CD1c-positive myeloid dendritic cell (primary cell): ENCODE measurements around the gene C11orf87.

Source experiments
- DNase-seq: peaks from one replicate; pipeline ENCODE4 v3.0.0-alpha.2; 2016; ENCODE audit errors: extremely low spot score

The C11orf87 gene

DNA sequence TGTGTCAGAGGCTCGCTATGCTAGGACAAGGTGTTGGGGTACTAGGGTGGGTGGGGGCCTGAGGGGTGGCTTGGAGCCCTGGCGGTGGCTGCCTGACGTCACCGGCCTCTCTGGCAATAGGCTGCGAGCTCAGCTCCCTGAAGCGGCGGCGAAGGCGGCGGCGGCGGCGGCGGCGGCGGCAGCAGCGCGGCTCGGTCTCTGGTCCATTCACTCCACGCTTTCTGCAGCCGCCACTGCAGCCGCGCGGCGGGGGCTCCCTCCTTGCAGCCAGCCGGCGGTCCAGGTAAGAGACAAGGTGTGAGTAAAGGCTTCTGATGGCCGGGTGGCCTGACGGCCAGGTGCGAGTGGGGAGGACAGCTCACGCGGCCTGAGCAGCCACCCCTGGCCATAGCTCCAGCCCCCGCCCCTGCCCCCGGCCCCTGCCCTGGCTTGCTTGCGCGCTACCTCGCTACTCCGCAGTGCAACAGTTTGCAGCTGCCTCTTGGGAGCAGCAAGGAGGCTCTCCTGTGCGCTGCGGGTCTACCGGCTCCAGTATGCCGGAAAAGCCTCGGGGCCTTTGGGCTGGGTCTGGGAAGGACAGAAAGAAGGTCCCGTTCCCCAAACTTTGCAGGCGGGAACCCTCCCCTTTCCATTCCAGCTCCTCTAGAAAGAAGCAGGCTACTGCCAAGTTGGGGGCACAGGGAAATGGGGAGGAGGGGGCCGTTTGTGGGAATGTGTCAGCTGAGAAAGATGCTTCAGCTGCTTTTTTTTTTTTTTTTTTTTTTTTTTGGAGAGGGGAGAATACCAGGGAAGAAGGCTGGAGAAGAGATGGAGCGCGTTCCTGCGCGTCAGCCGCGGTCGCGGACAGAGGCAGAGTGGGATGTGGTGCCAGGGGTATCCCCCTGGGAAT is at the start of gene C11orf87:
TSS of gene C11orf87 (plus strand) at position 210 of the 889 bp plus-strand sequence. CDS start 1,444 bp downstream, outside the sequence.
- DNase-seq, result no peak

DNA sequence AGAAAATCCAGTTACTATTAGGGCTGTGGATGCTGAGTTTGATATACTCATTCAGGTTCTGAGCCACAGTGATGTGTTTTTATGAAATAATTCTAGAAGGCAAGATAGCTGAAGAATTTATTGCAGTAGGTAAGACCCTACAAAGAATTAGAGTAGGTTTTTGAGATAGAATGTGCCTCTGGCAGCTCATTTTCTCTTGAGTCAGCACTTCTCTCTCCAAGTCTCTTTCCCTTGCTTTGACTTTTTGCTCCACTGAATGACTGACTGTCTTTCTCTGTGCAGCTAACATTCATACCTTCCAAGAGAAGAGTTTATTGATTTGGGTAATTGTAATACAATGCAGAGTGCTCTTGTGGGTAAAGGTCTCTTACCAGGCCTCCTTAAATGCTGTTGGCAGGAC is 48.0 kb upstream of the C11orf87 start:
- DNase-seq, result no peak

DNA sequence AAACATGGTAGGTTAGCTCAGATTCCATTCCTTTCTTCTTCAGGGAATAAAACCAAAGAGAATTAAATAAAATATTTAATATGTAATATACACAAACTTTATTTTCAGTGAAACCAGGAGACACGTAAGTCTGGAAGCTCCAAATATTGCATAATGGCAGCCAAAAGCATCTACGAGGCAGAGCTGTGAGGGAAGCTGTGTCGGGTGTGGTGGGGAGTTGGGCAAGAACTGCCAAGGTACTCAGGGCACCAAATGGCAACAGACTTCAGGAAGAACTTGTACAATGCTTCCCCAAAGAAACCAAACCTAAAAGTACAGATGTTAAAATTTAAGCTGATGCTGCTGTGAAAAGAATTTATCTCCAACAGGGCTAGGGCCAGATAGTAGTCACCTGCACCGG is 47.5 kb upstream of the C11orf87 start:
- no peak for DNase-seq

DNA sequence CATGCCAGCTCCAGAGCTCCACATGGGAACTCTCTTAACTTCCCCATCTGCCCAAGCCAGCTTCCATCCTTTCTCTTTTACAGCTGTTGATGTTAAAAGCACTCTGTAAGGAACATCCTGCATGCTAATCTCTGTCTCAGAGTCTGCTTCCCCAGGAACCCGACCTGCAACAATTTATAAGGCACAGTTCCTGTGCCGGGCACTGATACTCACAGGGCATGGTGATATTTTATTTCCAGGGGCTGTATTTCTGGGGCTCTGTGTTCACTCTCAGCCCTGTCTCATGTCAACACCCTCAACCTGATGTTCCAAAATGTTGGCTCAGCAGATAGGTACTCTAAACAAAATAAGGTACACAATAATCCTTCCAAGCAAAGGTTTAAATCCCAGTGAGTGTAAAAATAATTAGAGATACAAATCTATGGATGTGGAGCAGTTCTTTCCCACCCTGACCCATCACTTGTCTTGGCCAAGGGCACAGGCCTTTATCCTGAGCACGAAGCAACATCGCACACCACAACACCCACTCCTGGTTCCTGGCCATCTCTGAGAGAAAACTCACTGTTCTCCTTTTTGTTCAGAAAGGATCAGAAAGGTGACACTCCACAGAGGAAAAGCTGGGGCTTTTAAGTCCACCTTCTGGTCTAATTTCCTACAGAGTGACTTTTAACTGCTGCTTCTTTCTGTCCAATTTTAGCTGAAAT is 44.8 kb upstream of the C11orf87 start:
- no peak for DNase-seq

DNA sequence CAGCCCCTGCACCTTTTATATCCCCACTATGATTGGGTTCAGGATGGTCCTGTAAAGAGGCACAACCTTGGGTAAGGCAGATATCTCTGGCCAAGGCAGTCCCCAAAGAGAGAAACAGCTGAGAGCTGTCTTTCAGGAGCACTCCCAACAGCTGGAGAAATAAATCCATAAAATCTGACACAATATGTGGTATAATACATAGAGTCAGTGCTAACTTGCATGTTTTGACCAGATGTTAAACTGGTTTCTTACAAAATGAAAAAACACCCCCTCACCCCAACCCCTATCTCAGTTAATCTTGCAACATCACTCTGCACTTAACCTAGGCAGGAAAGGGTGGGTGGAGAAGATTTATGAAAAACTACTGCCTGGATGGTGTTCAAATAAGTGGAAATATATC is 44.0 kb upstream of the C11orf87 start:
- DNase-seq, result no peak

DNA sequence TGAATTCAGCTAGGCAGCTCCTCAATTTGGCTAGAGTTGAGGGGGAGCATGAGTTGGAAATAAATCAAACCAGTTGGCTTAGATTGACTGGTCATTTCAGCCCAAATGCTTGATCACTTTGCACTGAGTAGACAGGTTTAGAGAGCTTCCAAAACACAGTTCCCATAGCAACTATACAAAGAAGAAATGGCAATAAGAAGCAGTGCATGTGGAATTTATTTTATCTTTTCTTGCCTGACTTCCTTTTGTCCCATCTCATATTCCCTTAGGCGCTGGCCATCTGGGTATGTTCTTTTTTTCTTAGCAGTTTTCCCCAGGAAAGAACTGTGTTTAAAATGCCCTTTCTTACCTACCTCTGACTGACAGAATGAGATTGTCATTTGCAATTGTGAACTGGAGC is 38.7 kb upstream of the C11orf87 start:
- no peak for DNase-seq

DNA sequence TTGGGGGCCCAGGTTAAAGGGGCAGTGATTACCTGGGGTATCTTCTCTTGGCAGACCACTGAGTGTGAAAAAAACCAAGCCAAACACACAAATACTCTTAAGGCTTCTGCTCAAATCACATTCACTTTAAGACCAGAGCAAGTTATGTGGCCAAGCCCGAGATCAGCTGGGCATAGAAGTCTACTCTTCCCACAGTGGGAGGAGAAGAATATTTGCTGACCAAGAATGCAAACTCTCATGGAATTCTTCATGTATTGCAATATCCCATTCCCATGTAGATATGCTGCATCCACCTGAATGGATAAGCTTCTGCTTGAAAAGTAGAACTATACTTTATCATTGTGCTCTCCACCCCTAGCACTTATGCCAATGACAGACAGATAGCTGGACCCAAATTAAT is 37.1 kb upstream of the C11orf87 start:
- DNase-seq, result no peak

DNA sequence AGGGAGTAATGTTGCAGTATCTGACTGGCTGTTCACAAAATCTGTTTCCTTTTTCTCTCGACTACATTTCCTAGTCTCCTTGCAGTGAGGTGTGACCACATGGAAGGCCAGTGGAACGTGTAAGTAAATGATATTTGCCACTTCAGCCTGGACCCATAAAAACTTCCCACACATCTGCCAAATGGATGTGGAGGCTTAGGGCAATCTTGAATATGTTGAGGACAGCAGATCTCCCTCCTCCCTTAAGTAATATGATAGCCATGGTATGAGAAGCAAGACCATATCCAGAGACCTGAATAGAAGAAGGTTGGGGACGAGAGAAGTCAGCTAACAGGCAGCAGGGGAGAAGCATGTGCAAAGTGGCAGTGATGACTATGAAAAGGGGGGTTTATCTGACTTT is 33.0 kb upstream of the C11orf87 start:
- DNase-seq, result no peak

DNA sequence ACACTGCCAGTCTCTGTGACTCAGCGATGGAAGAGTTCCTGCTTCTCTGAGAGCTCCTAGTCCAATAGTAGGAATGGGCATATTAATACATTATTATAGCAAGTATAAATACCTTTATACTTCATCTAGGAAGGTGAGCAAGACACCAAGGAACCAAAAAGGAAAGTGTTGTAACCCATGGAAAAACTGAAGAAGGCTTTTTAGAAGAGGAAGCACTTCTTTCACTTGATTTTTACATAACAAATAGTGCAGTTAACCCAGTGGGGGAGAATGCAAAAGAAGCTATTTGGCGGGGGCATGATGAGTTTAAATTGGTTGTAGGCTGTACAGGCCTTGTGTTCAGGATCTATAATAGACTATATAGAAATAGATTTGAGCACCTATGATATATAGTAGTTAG is 31.2 kb upstream of the C11orf87 start:
- DNase-seq, result no peak

DNA sequence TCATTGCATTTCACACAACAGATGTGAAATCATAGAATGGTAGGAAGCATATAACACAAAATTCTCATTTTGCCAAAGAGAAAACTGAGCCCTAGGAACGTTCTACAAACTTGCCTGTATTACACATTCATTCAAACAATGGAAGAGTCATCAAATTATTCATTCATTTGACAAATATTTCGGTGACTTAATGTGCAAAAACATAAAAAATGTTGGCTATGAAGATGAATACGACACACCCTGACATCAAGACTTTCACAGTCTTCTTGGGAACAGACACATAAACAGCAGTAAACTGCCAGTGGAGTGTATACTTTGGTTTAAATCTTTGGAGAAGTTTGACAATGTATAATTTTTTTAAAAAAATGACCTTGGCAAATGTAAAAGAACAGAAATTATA is 20.4 kb upstream of the C11orf87 start:
- no peak for DNase-seq

DNA sequence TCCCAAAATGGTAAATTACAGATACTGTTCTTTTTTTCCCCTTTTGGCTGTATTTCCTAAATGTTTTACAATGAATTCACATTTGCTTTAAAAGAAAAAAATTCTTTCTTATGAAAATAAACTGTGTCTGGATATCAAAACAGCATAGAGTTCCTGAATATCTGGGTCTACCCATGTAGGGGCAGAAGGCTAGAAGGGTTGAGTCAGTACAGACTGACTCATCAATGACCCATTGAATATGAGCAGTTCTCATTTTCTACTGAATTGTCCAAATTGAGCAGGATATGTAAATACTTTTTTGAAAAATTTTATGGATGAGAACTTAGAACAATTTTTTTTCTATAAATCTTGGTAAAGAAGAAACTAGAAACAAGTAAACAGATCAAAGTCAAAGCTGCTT is 16.3 kb upstream of the C11orf87 start:
- DNase-seq, result no peak

DNA sequence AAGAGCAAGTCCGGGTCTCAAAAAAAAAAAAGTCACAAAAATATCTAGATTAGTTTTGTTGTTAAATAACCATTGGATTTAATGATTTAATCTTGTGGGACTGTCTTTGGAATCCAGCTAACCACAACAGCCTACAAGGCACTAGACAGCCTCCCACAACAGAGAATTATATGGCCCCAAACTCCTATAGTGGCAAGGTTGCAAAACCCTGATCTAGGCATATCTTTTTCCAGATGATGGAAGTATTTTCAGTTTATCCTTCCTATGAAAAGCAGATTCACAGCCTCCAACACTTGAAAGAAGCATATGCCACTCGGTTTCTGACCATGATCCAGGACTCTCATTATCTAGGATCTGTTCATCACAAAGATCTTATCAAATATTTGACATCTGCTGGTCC is 5.4 kb upstream of the C11orf87 start:
- no peak for DNase-seq

DNA sequence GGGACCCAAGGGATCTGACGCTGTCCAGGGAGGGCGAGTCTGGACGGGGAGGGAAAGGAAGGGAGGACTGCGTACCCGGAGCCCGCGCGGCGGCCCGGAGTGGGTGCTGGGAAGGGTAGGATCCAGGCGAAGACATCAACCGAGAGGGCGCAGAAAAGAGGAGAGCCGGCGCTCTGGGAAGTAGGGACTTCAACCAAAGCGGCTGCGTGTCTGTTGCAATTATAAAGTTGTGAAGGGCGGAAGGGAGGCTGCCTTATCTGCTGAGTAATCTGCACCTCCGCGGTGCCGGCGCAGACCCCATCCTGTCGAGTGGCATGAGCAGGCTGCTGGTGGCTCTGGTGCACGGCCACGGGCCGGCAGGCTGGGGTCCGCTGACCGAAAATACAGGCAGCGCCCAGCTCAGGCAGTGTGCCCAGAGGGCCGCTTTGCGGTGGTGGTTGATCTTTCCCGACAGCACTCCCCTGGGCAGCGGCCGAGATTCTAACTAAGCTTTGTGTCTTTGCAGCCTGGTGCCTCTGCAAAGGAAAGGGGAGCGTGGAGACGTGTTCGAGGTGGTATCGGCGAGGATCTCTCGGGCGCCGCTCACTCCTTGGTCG is 978 bp downstream of the C11orf87 start:
- no peak for DNase-seq

DNA sequence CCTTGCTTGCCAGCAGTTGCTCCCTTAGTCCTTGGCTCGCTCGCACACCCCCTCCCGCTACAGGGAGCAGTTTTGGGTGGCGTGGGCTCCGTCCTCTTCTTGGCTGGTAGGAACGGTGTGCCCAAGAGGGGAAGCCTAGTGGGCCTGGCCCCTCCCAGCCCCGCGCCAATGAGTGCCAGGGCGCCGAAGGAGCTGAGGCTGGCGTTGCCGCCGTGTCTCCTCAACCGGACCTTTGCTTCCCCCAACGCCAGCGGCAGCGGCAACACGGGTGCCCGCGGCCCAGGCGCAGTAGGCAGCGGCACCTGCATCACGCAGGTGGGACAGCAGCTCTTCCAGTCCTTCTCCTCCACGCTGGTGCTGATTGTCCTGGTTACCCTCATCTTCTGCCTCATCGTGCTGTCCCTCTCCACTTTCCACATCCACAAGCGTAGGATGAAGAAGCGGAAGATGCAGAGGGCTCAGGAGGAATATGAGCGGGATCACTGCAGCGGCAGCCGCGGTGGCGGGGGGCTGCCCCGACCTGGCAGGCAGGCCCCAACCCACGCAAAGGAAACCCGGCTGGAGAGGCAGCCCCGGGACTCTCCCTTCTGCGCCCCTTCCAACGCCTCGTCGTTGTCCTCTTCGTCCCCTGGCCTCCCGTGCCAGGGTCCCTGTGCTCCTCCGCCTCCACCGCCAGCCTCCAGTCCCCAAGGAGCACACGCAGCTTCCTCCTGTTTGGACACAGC is 1.6 kb downstream of the C11orf87 start:
- DNase-seq, result no peak

DNA sequence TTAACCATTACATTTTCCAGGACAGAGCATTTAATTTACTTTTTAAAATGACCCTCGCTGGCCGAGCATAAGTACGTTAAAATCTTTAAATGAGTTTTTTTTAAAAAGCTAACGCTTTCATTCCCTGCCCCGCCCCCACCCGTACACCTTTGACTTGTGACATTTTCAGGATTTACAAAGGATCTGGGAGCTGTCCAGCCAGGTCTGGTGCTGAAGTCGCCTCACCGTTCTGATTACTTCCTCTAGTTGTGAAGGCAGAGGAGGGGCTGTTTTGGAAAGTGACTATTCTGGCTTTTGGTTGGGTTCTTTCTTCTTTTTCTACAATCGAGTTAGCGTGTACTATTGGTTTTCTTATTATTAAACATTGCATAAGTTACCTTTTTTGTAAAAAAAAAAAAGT is 2.9 kb downstream of the C11orf87 start:
- no peak for DNase-seq

DNA sequence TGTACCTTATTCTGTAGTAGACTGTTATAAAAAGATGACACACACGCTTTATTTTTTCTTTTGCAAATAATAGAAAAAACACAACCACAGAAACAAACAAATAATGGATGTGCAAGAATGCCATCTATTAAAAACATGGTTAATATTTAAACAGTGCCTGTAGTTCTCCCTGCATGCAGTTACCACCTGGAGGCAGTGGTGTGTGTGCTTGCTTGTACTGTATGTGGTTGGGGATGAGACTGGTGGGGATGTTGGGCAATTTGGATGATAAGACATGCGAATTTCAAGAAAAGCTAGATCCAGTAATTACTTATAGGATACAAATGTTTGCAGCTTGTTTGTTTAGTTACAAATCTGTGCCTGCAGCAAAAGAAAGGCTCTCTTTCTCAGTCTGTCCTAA is 3.6 kb downstream of the C11orf87 start:
- DNase-seq, result no peak

DNA sequence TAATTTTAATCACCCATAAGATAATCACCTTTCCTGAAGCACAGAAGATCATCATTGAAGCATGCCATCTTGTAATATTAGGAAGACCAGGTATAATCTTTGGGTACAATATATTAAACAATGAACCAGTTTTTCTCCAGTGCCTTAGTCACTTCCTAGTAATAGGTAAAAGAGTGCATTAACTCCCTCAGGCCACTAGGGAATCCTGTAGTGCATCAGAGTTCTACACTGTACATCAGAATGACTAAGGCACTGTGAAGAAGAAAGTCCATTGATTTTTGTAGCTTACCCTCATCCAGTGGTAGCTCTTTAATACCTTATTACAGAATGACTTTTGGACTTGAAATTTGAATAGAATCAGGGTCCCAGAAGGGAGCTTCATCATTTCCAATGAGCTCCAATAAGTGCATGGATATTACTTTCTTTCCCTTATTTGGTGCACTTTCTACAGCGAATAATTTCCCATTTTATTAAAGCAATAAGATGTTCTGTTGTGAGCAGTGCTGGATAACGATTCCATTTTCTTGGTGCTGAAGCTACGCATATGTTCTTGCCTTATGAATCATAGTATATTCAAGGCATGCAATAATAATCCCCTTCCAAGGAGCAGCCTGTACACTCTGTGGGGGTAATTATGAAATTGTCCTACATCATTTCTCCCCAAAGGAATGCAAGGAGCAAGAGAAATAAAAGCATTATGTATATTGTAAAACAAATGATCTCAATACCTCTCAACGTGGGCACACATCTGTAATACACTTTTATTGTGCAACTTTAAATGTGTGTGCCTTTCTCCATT is 4.7 kb downstream of the C11orf87 start:
- DNase-seq, result no peak

DNA sequence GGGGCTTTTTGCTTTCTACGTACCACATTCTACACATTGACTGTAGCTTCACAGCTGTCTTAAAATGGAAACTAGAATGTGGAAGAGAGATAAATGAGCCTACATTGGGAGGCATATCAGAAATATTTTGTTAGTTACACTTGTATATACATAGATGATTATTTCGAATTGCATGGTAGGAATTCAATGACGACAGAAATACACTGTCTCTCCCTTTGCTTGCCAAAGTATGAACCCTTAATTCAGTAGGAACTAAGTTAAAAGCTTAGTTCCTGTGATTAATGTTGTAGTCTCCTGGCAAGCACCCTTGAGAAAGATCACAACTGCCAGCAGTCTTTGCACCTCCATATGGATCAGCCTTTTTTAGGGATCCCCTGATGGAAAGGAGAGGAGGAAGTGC is 10.1 kb downstream of the C11orf87 start:
- DNase-seq, result no peak

DNA sequence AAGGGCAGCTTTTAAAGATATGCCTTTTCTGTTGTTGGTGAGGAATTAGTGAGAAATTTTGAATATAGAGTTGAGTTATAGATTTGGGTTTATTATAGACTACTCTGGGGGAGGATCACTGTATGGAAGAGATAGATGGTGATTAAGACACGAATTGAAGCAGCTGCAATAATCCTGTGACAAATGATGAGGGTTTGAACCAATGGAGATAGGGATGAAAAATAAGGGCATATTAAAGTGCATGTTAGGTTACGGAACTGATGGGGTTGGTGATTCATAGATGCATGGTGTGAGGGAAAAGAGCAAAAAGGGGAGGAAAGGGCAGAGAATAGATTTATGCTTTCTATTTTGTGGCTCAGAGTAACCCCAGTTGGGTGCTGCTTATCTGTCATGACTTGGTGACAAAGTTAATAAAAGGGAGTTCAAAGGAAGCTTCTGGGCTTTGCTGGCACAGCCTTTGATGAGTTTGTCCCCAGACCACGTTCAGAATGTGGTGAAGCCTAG is 11.8 kb downstream of the C11orf87 start:
- no peak for DNase-seq

DNA sequence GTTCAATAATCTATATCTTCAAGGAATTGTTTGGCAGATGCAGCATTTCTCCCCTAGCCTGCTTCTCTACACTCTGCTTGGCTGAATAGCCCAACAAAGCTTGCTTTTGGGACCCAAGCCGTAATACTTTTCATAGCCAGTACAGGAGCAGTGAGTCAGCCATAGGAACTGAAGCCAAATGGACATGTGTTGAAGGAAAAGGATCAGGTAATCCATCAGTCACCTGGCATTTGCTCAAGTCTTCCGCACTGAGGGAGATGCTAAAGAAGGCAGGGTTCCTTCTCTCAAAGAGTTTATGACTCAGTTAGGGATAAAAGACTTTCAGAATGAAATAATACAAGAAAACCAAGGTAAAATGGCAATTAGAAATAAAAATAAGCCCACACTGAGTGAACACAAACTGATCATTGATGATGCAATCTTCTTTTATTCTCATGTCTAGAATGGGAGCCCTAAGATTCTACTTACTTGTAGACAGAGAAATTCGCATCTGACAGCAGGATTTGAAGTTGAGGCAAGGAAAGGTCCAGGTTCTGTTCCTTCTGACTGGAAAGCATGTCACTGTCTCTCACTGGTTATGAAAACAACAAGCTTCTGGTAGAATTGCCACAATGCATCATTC is 13.2 kb downstream of the C11orf87 start:
- DNase-seq, result no peak

DNA sequence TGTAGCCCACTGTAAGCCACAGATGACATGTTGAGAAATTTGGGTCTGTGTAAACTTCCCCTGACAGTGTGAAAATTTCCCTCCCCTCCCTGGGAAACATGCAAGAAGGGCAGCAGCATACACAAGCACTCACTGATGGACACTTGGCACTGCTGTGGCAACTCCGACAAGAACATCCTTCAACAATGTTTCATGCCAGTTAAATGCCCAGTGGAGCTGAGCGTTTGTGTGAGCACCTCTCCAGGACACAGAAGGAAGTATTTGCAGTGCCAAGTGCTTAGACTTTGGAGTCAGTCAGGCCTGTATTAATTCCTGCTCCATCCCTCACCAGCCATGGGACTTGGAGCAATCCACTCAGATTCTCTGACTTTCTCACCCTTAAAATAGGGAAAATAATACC is 17.7 kb downstream of the C11orf87 start:
- no peak for DNase-seq
